OCI-LY7 (cell line): ENCODE data around the gene ZNF341. TPM values are rescaled to one million over a fixed set of nuclear protein-coding genes. Genes with fewer than 3 reads are reported as not detected.

Source experiments
- Bru-seq: library from RNA; stranded (reverse); fragments of 400-500 nt; gene quantifications from one replicate; lab custom pipeline; 2021; lab: Mats Ljungman, UMichigan
- BruChase-seq, 2 experiments: library from RNA; stranded (reverse); fragments of 400-500 nt; gene quantifications; one replicate each; lab custom pipeline; 2021; lab: Mats Ljungman, UMichigan
- BruUV-seq: library from RNA; stranded (reverse); fragments of 400-500 nt; replicated peaks from 2 replicates; lab custom pipeline; 2021; lab: Mats Ljungman, UMichigan
- CTCF ChIA-PET: fragments of 300-600 bp; sonication (Branson Sonifier 250); formaldehyde crosslinking; loops from one replicate; lab custom pipeline; 2022; ENCODE audit warnings: antibody characterized with exemption; ENCODE audit not compliant: unreplicated experiment; lab: Charles Lee
- POLR2A ChIA-PET: fragments of 300-600 bp; sonication (Branson Sonifier 250); formaldehyde crosslinking; loops from one replicate; lab custom pipeline; 2022; ENCODE audit warnings: antibody characterized with exemption; lab: Charles Lee
- DNase-seq: peaks from one replicate; pipeline ENCODE4 v3.0.0-alpha.2; 2015; ENCODE audit warnings: low spot score
- H2AFZ ChIP-seq: fragments of 200-600 bp; sonication (generic), shearing (Covaris generic); 2 replicates; pipeline ENCODE4 v1.6.1; 2014; ENCODE audit warnings: mild to moderate bottlenecking, antibody characterized with exemption, low read length, moderate library complexity
- H3K27ac ChIP-seq: fragments of 200-600 bp; sonication (generic); 2 replicates; pipeline ENCODE4 v1.5.1; 2014; ENCODE audit warnings: mixed run types, low read depth, mild to moderate bottlenecking, moderate library complexity, low read length, inconsistent platforms; ENCODE audit not compliant: poor library complexity, severe bottlenecking
- H3K36me3 ChIP-seq: fragments of 200-600 bp; sonication (generic); 2 replicates; pipeline ENCODE4 v1.6.1; 2014; ENCODE audit warnings: mild to moderate bottlenecking, antibody characterized with exemption, low read length, moderate library complexity, mixed read lengths; ENCODE audit not compliant: insufficient read depth
- H3K4me1 ChIP-seq: fragments of 200-600 bp; sonication (generic); 2 replicates; pipeline ENCODE4 v1.5.1; 2014; ENCODE audit warnings: mild to moderate bottlenecking, low read length; ENCODE audit not compliant: insufficient read depth, poor library complexity, severe bottlenecking
- H3K4me2 ChIP-seq: fragments of 200-600 bp; sonication (generic); 2 replicates; pipeline ENCODE4 v1.6.1; 2014; ENCODE audit warnings: mild to moderate bottlenecking, low read length
- H3K4me3 ChIP-seq: fragments of 200-600 bp; sonication (generic); 2 replicates; pipeline ENCODE4 v1.5.1; 2014; ENCODE audit warnings: mild to moderate bottlenecking, low read depth, low read length; ENCODE audit not compliant: poor library complexity, severe bottlenecking
- H3K79me2 ChIP-seq: fragments of 200-600 bp; sonication (generic); 2 replicates; pipeline ENCODE4 v1.6.1; 2016; ENCODE audit warnings: low read depth, mild to moderate bottlenecking, low read length, moderate library complexity, mixed read lengths; ENCODE audit not compliant: insufficient read depth
- H3K9me2 ChIP-seq: fragments of 200-600 bp; sonication (generic); 2 replicates; pipeline ENCODE4 v1.6.1; 2016; ENCODE audit warnings: mild to moderate bottlenecking, low read length, mixed read lengths; ENCODE audit not compliant: insufficient read depth
- H3K9me3 ChIP-seq: fragments of 200-600 bp; sonication (generic); 2 replicates; pipeline ENCODE4 v1.6.1; 2014; ENCODE audit warnings: mild to moderate bottlenecking, mixed run types, low read length, mixed read lengths
- H4K20me1 ChIP-seq: fragments of 200-600 bp; sonication (generic); 2 replicates; pipeline ENCODE4 v1.6.1; 2014; ENCODE audit warnings: mild to moderate bottlenecking, antibody characterized with exemption, low read length, moderate library complexity, mixed read lengths; ENCODE audit not compliant: insufficient read depth
- CTCF ChIP-seq: fragments of 200-600 bp; sonication (generic); conservative IDR thresholded peaks from 2 replicates; pipeline ENCODE4 v1.5.1; 2014; ENCODE audit warnings: mild to moderate bottlenecking, antibody characterized with exemption, low read length, moderate library complexity, mixed read lengths
- EZH2phosphoT487 ChIP-seq: fragments of 200-600 bp; sonication (generic); IDR thresholded peaks from 2 replicates; pipeline ENCODE4 v1.6.1; 2018; ENCODE audit warnings: low read depth, borderline replicate concordance, mild to moderate bottlenecking, mixed run types, antibody characterized with exemption, low read length, moderate library complexity, mixed read lengths
- intact Hi-C: fragments of 100-400 bp; cut with micrococcal nuclease; formaldehyde crosslinking; loops from one replicate; pipeline ENCODE4 v1.10.0; 2022; ENCODE audit not compliant: unreplicated experiment
- long read RNA-seq: library from polyadenylated mRNA; stranded (forward); transcript quantifications from one replicate; pipeline ENCODE4 v2.0.0, GENCODE V29; 2022
- total RNA-seq, 2 experiments: library from RNA; depleted of rRNA in 1 of 2; stranded (reverse); fragments of >200 nt in 1 of 2; shearing (Covaris generic) in 1 of 2; gene quantifications; 2 replicates each; pipeline ENCODE4 v1.2.3, GENCODE V29; 2014 to 2022

Gene ZNF341
- total RNA-seq (2014; rRNA removed; shearing (Covaris generic)) (3.2 and 3.4 TPM in 2 replicates), total RNA-seq (2022) (6.8 and 7.7 TPM in 2 replicates), Bru-seq, nascent RNA (percentile 48 among the genes with signal in this experiment), BruChase-seq, experiment 1, labeled RNA remaining after a 6-hour chase (percentile 52 among the genes with signal in this experiment), BruChase-seq, experiment 2, labeled RNA remaining after a 2-hour chase (percentile 49 among the genes with signal in this experiment)
- long read RNA-seq, transcript ZNF341-201 (15 exons, 3,661 nt), result major isoform, 6 of 19 reads
- long read RNA-seq, transcript ZNF341-202 (15 exons, 3,579 nt), result major isoform, 6 of 19 reads
- long read RNA-seq, partial matches to known transcripts, result 2 of 19 reads
- long read RNA-seq, other reads (novel, unspliced or antisense), result 5 of 19 reads

DNA sequence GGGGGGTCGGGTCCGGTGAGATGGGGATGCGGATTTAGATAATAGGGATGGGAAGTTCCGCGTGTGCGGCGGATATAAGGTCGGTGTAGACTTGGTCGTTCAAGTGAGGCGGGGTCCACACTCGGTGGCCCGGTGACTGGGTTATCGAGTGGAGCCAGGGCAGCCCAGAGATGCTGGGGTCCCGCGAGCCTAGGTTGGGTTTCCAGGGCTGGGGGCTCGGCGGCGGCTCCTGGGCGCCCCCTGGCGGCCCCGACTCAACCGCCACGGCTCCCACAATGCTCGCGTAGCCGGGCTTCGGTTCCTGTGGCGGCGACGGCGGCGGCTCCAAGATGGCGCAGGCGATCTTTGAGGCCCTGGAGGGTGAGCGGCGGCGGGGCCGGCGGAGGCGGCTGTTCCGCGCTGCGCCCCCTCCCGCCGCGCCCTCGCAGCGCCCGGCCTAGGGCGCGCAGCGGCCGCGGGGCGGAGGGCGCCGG is at the start of gene ZNF341:
Gene ZNF341, plus strand, starts transcription at position 304 of the 473 bp plus-strand sequence. Its CDS starts 26 bp downstream, at position 330.
- H3K79me2 ChIP-seq, result no peaks in the 10 kb centered on the region; the same call in 1 of the 2 replicates
- H2AFZ ChIP-seq, result peak within 1 kb of the TSS; percentile 85
- TF ChIP-seq EZH2phosphoT487 (no peak), CTCF (peak; percentile 81)
- peaks cover 8% of the 10 kb centered on the region for H3K9me3 ChIP-seq
- H3K27ac ChIP-seq, result peak within 1 kb of the TSS; percentile 90
- peak within 1 kb of the TSS; percentile 70 for H3K4me3 ChIP-seq
- CTCF ChIA-PET, result interaction anchor here (1.0 kb wide), 1 partner anchor 50 kb away, joined by 4 read pairs; no protein-coding TSS in a partner anchor
- H4K20me1 ChIP-seq, result no peaks in the 10 kb centered on the region
- peak; percentile 94 for DNase-seq
- no peaks in the 10 kb centered on the region for H3K9me2 ChIP-seq
- peaks cover 3% of the 10 kb centered on the region; the same call in 1 of the 2 replicates for H3K36me3 ChIP-seq
- peaks cover 30% of the 10 kb centered on the region for H3K4me1 ChIP-seq
- intact Hi-C loops, result loop anchor here (1.0 to 5.0 kb wide), 7 partner anchors 45 to 284 kb away; partner anchors contain the start of genes ACTL10, CHMP4B, E2F1 and NECAB3
- peak within 1 kb of the TSS; percentile 89 for H3K4me2 ChIP-seq
- POLR2A ChIA-PET, result interaction anchor here (1.0 to 1.2 kb wide), 2 partner anchors 22 to 47 kb away, joined by 5 read pairs; no protein-coding TSS in a partner anchor
- BruUV-seq, result no TSS peak

GRCh38 chr20:33684533-33685327 is 47.1 kb upstream of the ZNF341 start:
- peak overlapping the region; percentile 94 for H3K27ac ChIP-seq
- ChIA-PET POLR2A (interaction anchor here (0.7 to 2.1 kb wide), 9 partner anchors 9 to 240 kb away, joined by 3 to 6 read pairs (median 4); partner anchors contain the start of gene ACTL10), CTCF (interaction anchor here (1.0 to 1.3 kb wide), 3 partner anchors 16 to 241 kb away, joined by 3 to 9 read pairs (median 5); no protein-coding TSS in a partner anchor)
- peaks cover 53% of the 10 kb centered on the region for H3K79me2 ChIP-seq
- no peaks in the 10 kb centered on the region for H3K9me3 ChIP-seq
- peaks cover 80% of the 10 kb centered on the region for H3K4me1 ChIP-seq
- H3K9me2 ChIP-seq, result no peaks in the 10 kb centered on the region
- H3K36me3 ChIP-seq, result peaks cover 52% of the 10 kb centered on the region
- peak overlapping the region; percentile 90 for H3K4me3 ChIP-seq
- no peak overlapping the region for H2AFZ ChIP-seq
- DNase-seq, result peak; percentile 74
- peaks cover 27% of the 10 kb centered on the region for H4K20me1 ChIP-seq
- H3K4me2 ChIP-seq, result peak overlapping the region; percentile 97
- BruUV-seq, result no TSS peak
- TF ChIP-seq EZH2phosphoT487, result no peak
- TF ChIP-seq CTCF, result no peak
- intact Hi-C loops, result loop anchor here (1.0 to 10.0 kb wide), 4 partner anchors 18 to 1930 kb away; partner anchors contain the start of genes ACTL10, EIF2S2 and SPAG4
